ENCODE results near the gene PRR7.
"Not testable (repeated sequence)": the region's sequence is repeated elsewhere in the genome, so short reads cannot be mapped to it uniquely, and the experiment has no call there.

PRR7 gene

GRCh38 chr5:177446200-177447065 lies at the start of gene PRR7:
Gene PRR7, plus strand, starts transcription at chr5:177446814. Its CDS starts 8,254 bp downstream, at chr5:177455068.
- DNase-seq (ENCODE audit: insufficient read length, low spot score) (peak; percentile 85), FAIRE-seq (peak; percentile 91)

- FAIRE-seq (no peak), DNase-seq (ENCODE audit: insufficient read length, low spot score) (no peak)
Measured at GRCh38 chr5:177397875-177398390, 48.7 kb upstream of the PRR7 start.

GRCh38 chr5:177399997-177400868 lies 46.4 kb upstream of the PRR7 start, which contains the start of gene PFN3:
Gene PFN3, minus strand, starts transcription at chr5:177400661. Its CDS starts 85 bp downstream, at chr5:177400576.
- DNase-seq (ENCODE audit: insufficient read length, low spot score): no peak

GRCh38 chr5:177402271-177403043 lies 44.2 kb upstream of the PRR7 start:
- FAIRE-seq (peak; percentile 81), DNase-seq (ENCODE audit: insufficient read length, low spot score) (peak; percentile 89)

More at GRCh38 chr5:177399997-177400868, 46.4 kb upstream of the PRR7 start, which contains the start of gene PFN3:
- FAIRE-seq: no peak

GRCh38 chr5:177403102-177403791 lies 43.4 kb upstream of the PRR7 start:
- DNase-seq (ENCODE audit: insufficient read length, low spot score) (peak; percentile 55), FAIRE-seq (peak; percentile 40)

- FAIRE-seq (peak; percentile 94), DNase-seq (ENCODE audit: insufficient read length, low spot score) (peak; percentile 93)
Measured at GRCh38 chr5:177403792-177404640, 42.6 kb upstream of the PRR7 start.

- no peak for DNase-seq (ENCODE audit: insufficient read length, low spot score)
- FAIRE-seq: no peak
Measured at GRCh38 chr5:177404641-177405179, 41.9 kb upstream of the PRR7 start.

GRCh38 chr5:177405312-177405711 lies 41.3 kb upstream of the PRR7 start:
- DNase-seq (ENCODE audit: insufficient read length, low spot score) (no peak), FAIRE-seq (no peak)

- FAIRE-seq (peak; percentile 23), DNase-seq (ENCODE audit: insufficient read length, low spot score) (no peak)
Measured at GRCh38 chr5:177405805-177406204, 40.8 kb upstream of the PRR7 start.

- no peak for DNase-seq (ENCODE audit: insufficient read length, low spot score)
- no peak for FAIRE-seq
Measured at GRCh38 chr5:177409043-177409801, 37.4 kb upstream of the PRR7 start, which contains the start of gene F12. Gene F12, minus strand, starts transcription at chr5:177409564. Its CDS starts 37 bp downstream, at chr5:177409527.

GRCh38 chr5:177410575-177410974 lies 36.0 kb upstream of the PRR7 start:
- DNase-seq (ENCODE audit: insufficient read length, low spot score): no peak
- FAIRE-seq: peak; percentile 75

GRCh38 chr5:177412603-177413233 lies 33.9 kb upstream of the PRR7 start:
- FAIRE-seq: peak; percentile 96
- no peak for DNase-seq (ENCODE audit: insufficient read length, low spot score)

GRCh38 chr5:177414481-177414880 lies 32.1 kb upstream of the PRR7 start:
- no peak for DNase-seq (ENCODE audit: insufficient read length, low spot score)
- FAIRE-seq: no peak

GRCh38 chr5:177417081-177417480 lies 29.5 kb upstream of the PRR7 start:
- DNase-seq (ENCODE audit: insufficient read length, low spot score); FAIRE-seq: not testable (repeated sequence)

GRCh38 chr5:177419046-177419445 lies 27.6 kb upstream of the PRR7 start:
- FAIRE-seq (no peak), DNase-seq (ENCODE audit: insufficient read length, low spot score) (no peak)

- not testable (repeated sequence) for FAIRE-seq; DNase-seq (ENCODE audit: insufficient read length, low spot score)
Measured at GRCh38 chr5:177420472-177420871, 26.1 kb upstream of the PRR7 start.
